Breast epithelium (tissue), 3 donors: ENCODE data around the gene PSME3.

Source experiments
- POLR2A ChIP-seq: fragments of 450-650 bp; IDR thresholded peaks from one replicate; pipeline ENCODE4 v1.6.1; 2016; ENCODE audit warnings: antibody characterized with exemption, mild to moderate bottlenecking, moderate library complexity
- POLR2AphosphoS5 ChIP-seq, 3 donors: sonication (generic); formaldehyde crosslinking; IDR thresholded peaks; one replicate each; pipeline ENCODE4 v1.6.1; 2017; ENCODE audit warnings: antibody characterized with exemption in 3 of 3
- TF ChIP-seq, protein P1 (sequence below), 3 donors: fragments of 450-650 bp; IDR thresholded peaks; one replicate each; pipeline ENCODE4 v1.5.1; 2016 to 2017; ENCODE audit warnings: antibody characterized with exemption in 3 of 3, mild to moderate bottlenecking in 3 of 3, moderate library complexity in 3 of 3

DNA sequence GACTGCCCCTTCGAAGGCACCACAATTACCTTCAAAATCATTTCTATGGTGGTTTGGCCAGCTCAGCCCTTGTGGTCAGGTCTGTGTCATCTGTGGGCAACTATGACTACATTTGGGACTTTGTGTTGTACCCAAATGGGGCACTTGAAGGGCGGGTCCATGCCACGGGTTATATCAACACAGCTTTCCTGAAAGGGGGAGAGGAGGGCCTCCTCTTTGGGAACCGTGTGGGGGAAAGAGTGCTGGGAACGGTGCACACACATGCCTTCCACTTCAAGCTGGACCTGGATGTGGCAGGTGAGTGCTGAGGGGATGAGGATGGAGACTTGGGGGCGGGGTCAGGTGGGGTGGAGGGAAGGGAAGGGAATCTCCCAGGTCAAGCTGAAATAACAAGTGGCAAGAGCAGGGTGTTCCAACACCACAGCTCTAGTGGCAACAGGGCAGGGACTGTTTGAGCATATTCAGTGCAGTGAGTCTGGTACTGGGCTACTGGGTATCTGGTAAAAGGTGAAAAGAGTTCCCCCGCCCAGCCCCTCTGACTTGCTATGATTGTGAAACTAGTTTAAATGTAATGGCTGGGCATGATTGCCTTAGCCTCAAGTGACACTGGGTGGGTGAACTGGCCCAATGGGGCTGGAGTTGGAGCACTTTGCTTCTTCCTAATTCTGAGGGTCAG, 12.9 kb downstream of the PSME3 start:
- TF ChIP-seq, protein P1, sequence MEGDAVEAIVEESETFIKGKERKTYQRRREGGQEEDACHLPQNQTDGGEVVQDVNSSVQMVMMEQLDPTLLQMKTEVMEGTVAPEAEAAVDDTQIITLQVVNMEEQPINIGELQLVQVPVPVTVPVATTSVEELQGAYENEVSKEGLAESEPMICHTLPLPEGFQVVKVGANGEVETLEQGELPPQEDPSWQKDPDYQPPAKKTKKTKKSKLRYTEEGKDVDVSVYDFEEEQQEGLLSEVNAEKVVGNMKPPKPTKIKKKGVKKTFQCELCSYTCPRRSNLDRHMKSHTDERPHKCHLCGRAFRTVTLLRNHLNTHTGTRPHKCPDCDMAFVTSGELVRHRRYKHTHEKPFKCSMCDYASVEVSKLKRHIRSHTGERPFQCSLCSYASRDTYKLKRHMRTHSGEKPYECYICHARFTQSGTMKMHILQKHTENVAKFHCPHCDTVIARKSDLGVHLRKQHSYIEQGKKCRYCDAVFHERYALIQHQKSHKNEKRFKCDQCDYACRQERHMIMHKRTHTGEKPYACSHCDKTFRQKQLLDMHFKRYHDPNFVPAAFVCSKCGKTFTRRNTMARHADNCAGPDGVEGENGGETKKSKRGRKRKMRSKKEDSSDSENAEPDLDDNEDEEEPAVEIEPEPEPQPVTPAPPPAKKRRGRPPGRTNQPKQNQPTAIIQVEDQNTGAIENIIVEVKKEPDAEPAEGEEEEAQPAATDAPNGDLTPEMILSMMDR (IDR thresholded peaks at IDR 0.05), result no peak
- no peak for TF ChIP-seq POLR2AphosphoS5 (IDR thresholded peaks at IDR 0.05)
- TF ChIP-seq POLR2A, result no peak
